ENCODE data around the gene TM7SF3.

DNA sequence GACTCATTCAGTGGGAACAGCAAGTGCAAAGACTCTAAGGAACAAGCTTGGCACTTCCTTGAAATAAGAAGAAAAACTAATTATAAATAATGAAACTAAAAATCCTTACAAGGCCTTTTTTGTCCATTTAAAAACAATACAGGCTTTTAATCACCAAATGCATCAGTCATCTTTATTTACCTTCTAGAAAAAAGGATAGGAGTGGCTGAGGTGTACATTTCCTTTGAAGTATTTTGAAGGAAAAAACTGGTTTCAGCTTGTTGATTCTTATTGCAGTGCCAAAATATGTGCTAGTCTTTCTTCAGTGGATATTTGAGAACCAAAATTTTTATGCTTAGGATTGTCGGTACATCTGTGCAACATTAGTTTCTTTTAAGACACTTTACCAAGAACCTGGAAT, 38.0 kb upstream of the TM7SF3 start:
- TF ChIP-seq, protein P1, sequence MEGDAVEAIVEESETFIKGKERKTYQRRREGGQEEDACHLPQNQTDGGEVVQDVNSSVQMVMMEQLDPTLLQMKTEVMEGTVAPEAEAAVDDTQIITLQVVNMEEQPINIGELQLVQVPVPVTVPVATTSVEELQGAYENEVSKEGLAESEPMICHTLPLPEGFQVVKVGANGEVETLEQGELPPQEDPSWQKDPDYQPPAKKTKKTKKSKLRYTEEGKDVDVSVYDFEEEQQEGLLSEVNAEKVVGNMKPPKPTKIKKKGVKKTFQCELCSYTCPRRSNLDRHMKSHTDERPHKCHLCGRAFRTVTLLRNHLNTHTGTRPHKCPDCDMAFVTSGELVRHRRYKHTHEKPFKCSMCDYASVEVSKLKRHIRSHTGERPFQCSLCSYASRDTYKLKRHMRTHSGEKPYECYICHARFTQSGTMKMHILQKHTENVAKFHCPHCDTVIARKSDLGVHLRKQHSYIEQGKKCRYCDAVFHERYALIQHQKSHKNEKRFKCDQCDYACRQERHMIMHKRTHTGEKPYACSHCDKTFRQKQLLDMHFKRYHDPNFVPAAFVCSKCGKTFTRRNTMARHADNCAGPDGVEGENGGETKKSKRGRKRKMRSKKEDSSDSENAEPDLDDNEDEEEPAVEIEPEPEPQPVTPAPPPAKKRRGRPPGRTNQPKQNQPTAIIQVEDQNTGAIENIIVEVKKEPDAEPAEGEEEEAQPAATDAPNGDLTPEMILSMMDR (IDR thresholded peaks at IDR 0.05): no peak
- TF ChIP-seq POLR2A (IDR thresholded peaks at IDR 0.05): no peak

Measured in tibial nerve (tissue), 3 donors.